HEK293T (cell line): Measurements from ENCODE around the gene TRIM44.
"Not testable (repeated sequence)": the region's sequence is repeated elsewhere in the genome, so short reads cannot be mapped to it uniquely, and the experiment has no call there.

ENCODE experiments used
- CTCF ChIA-PET: fragments of 350-600 bp; formaldehyde crosslinking; extraction: SDS; loops from one replicate; lab custom pipeline; 2021; ENCODE audit warnings: antibody characterized with exemption, inconsistent platforms; lab: Yijun Ruan, JAX
- POLR2A ChIA-PET: fragments of 350-600 bp; formaldehyde crosslinking; extraction: SDS; loops from one replicate; lab custom pipeline; 2020; ENCODE audit warnings: antibody characterized with exemption, inconsistent platforms; lab: Yijun Ruan, JAX
- DNase-seq: peaks from one replicate; pipeline ENCODE4 v3.0.0; 2012; ENCODE audit warnings: mixed read lengths; ENCODE audit errors: extremely low spot score
- ARNT ChIP-seq: fragments of 450-650 bp; IDR thresholded peaks from 2 replicates; pipeline ENCODE4 v1.6.1; 2017; ENCODE audit warnings: mild to moderate bottlenecking
- BHLHE40 ChIP-seq: fragments of 450-650 bp; IDR thresholded peaks from 2 replicates; pipeline ENCODE4 v1.6.1; 2016; ENCODE audit warnings: mild to moderate bottlenecking, moderate library complexity, borderline replicate concordance
- CTBP1 ChIP-seq: fragments of 450-650 bp; IDR thresholded peaks from 2 replicates; pipeline ENCODE4 v1.6.1; 2016; ENCODE audit warnings: borderline replicate concordance
- ELF4 ChIP-seq: fragments of 450-650 bp; IDR thresholded peaks from 2 replicates; pipeline ENCODE4 v1.6.1; 2017; ENCODE audit warnings: antibody characterized with exemption
- FOXA1 ChIP-seq: fragments of 450-650 bp; IDR thresholded peaks from 2 replicates; pipeline ENCODE4 v1.6.1; 2016; ENCODE audit warnings: mild to moderate bottlenecking
- FOXK2 ChIP-seq: fragments of 450-650 bp; IDR thresholded peaks from 2 replicates; pipeline ENCODE4 v1.6.1; 2016; ENCODE audit warnings: mild to moderate bottlenecking
- FOXM1 ChIP-seq: fragments of 450-650 bp; IDR thresholded peaks from 2 replicates; pipeline ENCODE4 v1.6.1; 2017; ENCODE audit warnings: mild to moderate bottlenecking, borderline replicate concordance
- HDGF ChIP-seq: fragments of 450-650 bp; IDR thresholded peaks from 2 replicates; pipeline ENCODE4 v1.6.1; 2017; ENCODE audit warnings: antibody characterized with exemption, borderline replicate concordance
- L3MBTL2 ChIP-seq: fragments of 450-650 bp; conservative IDR thresholded peaks from 2 replicates; pipeline ENCODE4 v1.6.1; 2016; ENCODE audit warnings: mild to moderate bottlenecking
- LEF1 ChIP-seq: fragments of 450-650 bp; IDR thresholded peaks from 2 replicates; pipeline ENCODE4 v1.6.1; 2017; ENCODE audit warnings: mild to moderate bottlenecking, borderline replicate concordance
- NFRKB ChIP-seq: fragments of 450-650 bp; IDR thresholded peaks from 2 replicates; pipeline ENCODE4 v1.6.1; 2016; ENCODE audit warnings: mild to moderate bottlenecking, moderate library complexity
- SP1 ChIP-seq: fragments of 450-650 bp; IDR thresholded peaks from 2 replicates; pipeline ENCODE4 v1.6.1; 2017
- SUZ12 ChIP-seq: fragments of 450-650 bp; IDR thresholded peaks from 2 replicates; pipeline ENCODE4 v1.6.1; 2016; ENCODE audit warnings: mild to moderate bottlenecking
- TARDBP ChIP-seq: fragments of 450-650 bp; IDR thresholded peaks from 2 replicates; pipeline ENCODE4 v1.6.1; 2016
- ZNF384 ChIP-seq: fragments of 450-650 bp; IDR thresholded peaks from 2 replicates; pipeline ENCODE4 v1.6.1; 2016
- TF ChIP-seq, protein P1 (sequence below): fragments of 450-650 bp; IDR thresholded peaks from 2 replicates; pipeline ENCODE4 v1.6.1; 2016

TRIM44 gene

DNA sequence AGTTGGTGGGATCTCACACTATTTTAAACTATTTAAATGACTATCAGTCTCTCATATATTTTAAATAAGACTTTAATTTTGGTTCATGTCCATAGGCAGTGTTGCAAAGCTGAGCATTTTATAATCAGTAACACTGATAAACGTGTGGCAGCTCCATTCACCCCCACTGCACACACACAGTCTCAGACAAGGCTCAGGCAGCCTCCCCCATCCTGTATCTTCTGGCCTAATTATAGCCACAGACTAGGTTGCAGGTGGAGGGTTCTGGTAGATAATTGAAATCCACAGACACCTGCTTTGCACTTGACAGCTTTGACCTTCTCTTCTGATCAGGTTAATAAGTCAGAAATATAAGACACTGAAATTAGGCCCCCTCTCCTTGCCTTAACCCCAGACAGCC is 162.8 kb downstream of the TRIM44 start:
- POLR2A ChIA-PET, result interaction anchor here (0.6 kb wide), 1 partner anchor 119 kb away, joined by 3 read pairs; no protein-coding TSS in a partner anchor
- DNase-seq, result no peak
- CTCF ChIA-PET, result no interaction called here
- TF ChIP-seq TARDBP (no peak), LEF1 (no peak), FOXA1 (no peak), NFRKB (no peak), CTBP1 (no peak), ARNT (no peak), FOXM1 (no peak), SP1 (no peak), HDGF (no peak), ZNF384 (no peak), FOXK2 (no peak), L3MBTL2 (no peak), BHLHE40 (no peak), ELF4 (no peak), SUZ12 (no peak)
- TF ChIP-seq, protein P1, sequence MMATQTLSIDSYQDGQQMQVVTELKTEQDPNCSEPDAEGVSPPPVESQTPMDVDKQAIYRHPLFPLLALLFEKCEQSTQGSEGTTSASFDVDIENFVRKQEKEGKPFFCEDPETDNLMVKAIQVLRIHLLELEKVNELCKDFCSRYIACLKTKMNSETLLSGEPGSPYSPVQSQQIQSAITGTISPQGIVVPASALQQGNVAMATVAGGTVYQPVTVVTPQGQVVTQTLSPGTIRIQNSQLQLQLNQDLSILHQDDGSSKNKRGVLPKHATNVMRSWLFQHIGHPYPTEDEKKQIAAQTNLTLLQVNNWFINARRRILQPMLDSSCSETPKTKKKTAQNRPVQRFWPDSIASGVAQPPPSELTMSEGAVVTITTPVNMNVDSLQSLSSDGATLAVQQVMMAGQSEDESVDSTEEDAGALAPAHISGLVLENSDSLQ, result no peak

DNA sequence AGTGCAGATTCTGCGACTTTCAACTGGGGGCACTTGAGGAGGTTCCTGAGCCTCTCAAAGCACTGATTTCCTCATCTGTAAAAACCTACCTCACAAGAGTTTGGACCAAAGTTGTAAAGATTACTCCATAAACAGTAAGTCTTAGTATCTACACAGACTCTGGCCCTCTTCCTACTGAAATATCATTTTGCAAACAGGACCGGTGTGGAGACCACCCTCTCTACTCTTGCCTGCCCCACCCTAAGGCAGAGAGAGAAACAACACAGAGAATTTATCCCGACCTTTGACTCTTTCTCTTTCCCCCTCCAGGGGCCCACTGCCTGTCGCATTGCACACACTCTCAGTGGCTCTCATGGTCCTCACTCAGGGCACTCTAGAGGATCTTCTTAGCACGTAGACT is 163.4 kb downstream of the TRIM44 start:
- ChIA-PET CTCF (no interaction called here), POLR2A (no interaction called here)
- no peak for DNase-seq
- no peak for TF ChIP-seq NFRKB
- TF ChIP-seq ARNT, result no peak
- no peak for TF ChIP-seq CTBP1
- no peak for TF ChIP-seq BHLHE40
- TF ChIP-seq ELF4, result no peak
- TF ChIP-seq ZNF384, result no peak
- no peak for TF ChIP-seq FOXK2
- no peak for TF ChIP-seq L3MBTL2
- TF ChIP-seq FOXM1, result no peak
- TF ChIP-seq SP1, result no peak
- TF ChIP-seq, protein P1, result no peak
- no peak for TF ChIP-seq TARDBP

DNA sequence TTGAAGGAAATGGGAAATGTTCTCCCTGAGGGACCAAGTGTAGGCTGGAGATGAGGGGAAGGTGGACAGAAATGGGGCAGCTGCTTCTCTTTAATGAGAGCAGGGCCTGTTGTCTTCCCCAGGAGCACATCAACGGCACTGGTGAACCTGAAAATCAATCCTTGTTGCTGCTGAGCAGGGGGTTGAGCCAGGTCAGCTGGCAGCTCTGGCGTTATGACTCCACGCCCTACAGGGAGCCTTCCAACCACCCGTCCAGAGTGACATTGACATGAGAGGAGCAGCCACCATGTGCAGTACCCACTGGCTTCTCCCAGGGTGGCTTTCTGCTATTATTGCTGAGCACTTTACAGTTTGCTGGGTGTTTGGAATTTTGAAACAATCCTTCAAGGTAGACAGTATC is 164.4 kb downstream of the TRIM44 start:
- no peak for DNase-seq
- ChIA-PET CTCF (no interaction called here), POLR2A (no interaction called here)
- TF ChIP-seq ZNF384, result no peak

DNA sequence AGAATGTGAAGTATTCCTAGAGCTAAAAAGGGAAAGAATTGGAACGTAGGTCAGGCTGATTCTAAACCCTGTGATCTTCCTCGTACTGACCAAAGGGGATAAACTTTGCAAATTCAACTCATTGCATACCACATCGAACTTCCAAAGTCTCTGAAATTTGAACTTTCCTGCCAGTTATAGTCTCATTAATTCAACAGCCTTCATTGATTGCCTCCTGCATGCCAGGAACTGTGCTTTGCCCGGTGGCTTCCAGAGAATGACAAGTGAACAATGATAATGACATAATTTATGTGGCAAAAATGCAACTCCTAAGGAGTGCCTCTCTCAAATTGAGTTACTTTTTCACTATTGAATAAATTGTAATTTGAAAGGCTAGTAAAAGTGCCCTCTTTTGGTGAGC is 173.6 kb downstream of the TRIM44 start:
- POLR2A ChIA-PET, result no interaction called here
- CTCF ChIA-PET, result no interaction called here
- TF ChIP-seq SP1 (no peak), ARNT (no peak), ELF4 (no peak), FOXM1 (no peak)
- DNase-seq, result no peak

DNA sequence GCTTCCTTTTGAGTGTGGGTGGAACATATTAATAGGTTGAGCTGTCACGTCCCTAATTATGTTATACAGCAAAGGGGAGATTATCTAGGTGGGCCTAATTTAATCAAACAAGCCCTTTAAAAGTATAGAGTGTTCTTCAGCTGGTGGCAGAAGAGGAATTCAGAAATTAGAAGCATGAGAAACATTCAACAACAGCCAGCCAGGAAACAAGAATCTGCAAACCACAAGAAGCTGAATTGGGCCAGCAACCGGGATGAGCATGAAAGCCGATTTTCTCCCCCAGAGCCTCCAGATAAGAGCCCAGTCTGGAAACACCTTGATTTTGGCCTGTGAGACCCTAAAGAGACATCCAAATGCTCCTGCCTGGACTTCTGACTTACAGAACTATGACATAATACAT is 175.5 kb downstream of the TRIM44 start:
- no peak for DNase-seq
- ChIA-PET POLR2A (no interaction called here), CTCF (interaction anchor here (1.0 kb wide), 1 partner anchor 16 kb away, joined by 3 read pairs; no protein-coding TSS in a partner anchor)
- TF ChIP-seq L3MBTL2 (no peak), FOXK2 (no peak), CTBP1 (no peak), BHLHE40 (no peak), ARNT (no peak)

DNA sequence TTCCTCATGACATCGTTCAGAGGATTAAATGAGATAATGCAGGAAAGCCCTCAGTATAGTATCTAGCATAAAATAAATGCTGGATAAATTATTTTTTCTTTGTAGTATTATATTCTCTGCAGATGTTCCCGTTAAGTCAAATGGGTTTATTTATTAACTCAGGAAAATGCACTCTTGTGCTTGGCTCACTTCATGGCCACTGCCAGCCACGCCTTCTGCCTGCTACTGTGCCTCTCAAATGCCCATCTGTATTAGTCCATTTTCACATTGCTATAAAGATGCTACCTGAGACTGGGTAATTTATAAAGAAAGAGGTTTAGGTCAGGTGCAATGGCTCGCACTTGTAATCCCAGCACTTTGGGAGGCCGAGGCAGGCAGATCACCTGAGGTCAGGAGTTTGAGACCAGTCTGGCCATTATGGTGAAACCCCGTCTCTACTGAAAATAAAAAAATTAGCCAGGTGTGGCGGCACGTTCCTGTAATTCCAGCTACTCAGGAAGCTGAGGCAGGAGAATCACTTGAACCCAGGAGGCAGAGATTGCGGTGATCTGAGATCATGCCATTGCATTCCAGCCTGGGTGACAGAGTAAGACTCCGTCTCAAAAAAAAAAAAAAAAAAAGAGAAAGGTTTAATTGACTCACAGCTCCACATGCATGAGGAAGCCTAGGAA is 176.3 kb downstream of the TRIM44 start:
- POLR2A ChIA-PET, DNase-seq: not testable (repeated sequence)
- CTCF ChIA-PET, result interaction anchor here (1.0 kb wide), 1 partner anchor 17 kb away, joined by 3 read pairs; no protein-coding TSS in a partner anchor

DNA sequence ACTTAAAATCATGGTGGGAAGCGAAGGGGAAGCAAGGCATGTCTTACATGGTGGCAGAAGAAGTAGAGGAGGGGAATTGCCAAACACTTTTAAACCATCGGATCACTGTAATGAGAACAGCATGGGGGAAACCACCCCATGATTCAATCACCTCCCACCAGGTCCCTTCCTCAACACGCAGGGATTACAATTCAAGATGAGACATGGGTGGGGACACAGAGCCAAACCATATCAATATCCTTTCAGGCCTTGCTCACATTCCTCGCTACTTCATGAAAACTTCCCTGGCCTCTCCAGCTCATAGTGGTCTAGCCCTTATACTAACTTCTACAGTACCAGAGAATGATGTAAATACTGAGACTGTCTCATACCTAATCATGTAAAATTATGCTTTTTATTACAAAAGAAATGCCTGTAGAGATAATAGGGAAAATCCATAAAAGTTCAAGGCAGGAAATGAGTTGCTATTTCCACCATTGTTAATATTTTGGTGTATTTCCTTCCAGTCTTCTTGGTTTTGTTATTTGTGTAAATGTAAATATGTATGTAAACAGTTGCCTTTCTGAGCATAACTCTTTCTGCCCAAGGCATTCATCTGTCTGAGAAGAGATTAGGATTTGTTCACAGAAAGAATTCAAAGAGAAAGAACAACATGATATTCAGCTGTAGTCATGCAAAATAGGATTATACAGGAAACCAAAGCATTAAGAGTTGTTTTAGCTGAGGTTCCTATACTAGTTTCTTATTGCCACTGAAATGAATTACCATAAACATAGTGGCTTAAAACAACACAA is 177.0 kb downstream of the TRIM44 start:
- no peak for DNase-seq
- POLR2A ChIA-PET, result no interaction called here
- CTCF ChIA-PET, result no interaction called here
- TF ChIP-seq HDGF (no peak), NFRKB (no peak), FOXM1 (no peak), TARDBP (no peak), SUZ12 (no peak), SP1 (no peak), ZNF384 (no peak), ELF4 (no peak), LEF1 (no peak), L3MBTL2 (no peak), FOXK2 (no peak), ARNT (no peak), FOXA1 (no peak), BHLHE40 (no peak)
